Measurements from ENCODE around the gene GFM1. TPM values are rescaled to one million over a fixed set of nuclear protein-coding genes. Genes with fewer than 3 reads are reported as not detected.
A peak's percentile ranks its signal among the peaks of the same experiment; 100 is the strongest.

Gene GFM1
- total and polyA plus RNA-seq, 11 donors: 15.7 to 77.7 (median 49.9) TPM

GRCh38 chr3:158696618-158697017 is 52.3 kb downstream of the GFM1 start:
- Histone ChIP-seq H3K4me3 (no peak overlapping the region), H3K9me3 (no peaks in the 10 kb centered on the region), H3K36me3 (peaks cover 0 to 53% (median 33%) of the 10 kb centered on the region in 9 donors), H3K27me3 (no peaks in the 10 kb centered on the region), H3K27ac (no peak overlapping the region), H3K4me1 (peaks cover 0 to 20% (median 8%) of the 10 kb centered on the region in 12 donors)
- ATAC-seq (no peak), DNase-seq (no peak)
- no peak for TF ChIP-seq POLR2A (IDR thresholded peaks at IDR 0.05)
- TF ChIP-seq CTCF (IDR thresholded peaks at IDR 0.05): no peak
- intact Hi-C loops (cut with DNase I): no loop called here
- WGBS, 4 donors: 46 to 55% (median 49%) methylated on average over 2 of the region's 2 CpGs

GRCh38 chr3:158700559-158700958 is 56.2 kb downstream of the GFM1 start:
- TF ChIP-seq CTCF (IDR thresholded peaks at IDR 0.05): no peak
- TF ChIP-seq POLR2A (IDR thresholded peaks at IDR 0.05): no peak
- ATAC-seq: peak in 1 of 4 donors; percentile 31
- intact Hi-C loops (cut with DNase I): no loop called here
- Histone ChIP-seq H3K27me3 (no peaks in the 10 kb centered on the region), H3K36me3 (peaks cover 0 to 29% (median 3%) of the 10 kb centered on the region in 9 donors), H3K27ac (peak overlapping the region in 1 of 12 donors; percentile 39), H3K4me3 (no peak overlapping the region), H3K4me1 (peaks cover 0 to 34% (median 8%) of the 10 kb centered on the region in 12 donors), H3K9me3 (no peaks in the 10 kb centered on the region)
- no peak for DNase-seq

DNA sequence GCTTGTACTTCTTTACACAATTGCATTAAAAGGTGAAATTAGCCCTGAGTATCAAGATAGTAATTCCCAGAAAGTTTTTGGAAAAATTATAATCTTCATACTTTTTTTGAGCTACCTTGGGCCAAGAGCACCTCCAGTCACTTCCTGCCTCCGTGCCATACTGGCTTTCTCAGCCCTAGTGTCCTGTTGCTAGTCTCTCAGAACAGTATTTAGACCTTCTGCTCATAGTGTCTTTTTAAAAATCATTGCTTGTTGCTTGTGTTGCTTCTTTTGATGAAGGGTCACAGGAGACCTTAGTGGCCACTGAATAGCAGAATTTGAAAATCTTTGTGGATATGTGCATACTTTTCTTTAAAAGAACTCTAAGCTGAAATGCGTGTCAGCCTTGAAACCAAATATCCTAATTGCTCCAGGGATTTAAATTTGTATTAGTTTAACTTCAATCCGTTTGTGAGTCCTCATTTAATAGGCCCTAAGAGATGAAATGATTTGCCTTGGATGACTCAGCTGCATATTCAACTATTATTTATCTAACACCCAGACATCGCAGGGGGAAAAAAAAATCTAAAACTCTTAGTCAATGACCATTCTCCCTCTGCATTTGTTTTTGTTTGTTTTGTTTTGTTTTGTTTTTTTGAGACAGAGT is 57.2 kb downstream of the GFM1 start:
- Histone ChIP-seq H3K9me3 (no peaks in the 10 kb centered on the region), H3K4me3 (no peak overlapping the region), H3K27ac (peak overlapping the region in 1 of 12 donors; percentile 39), H3K36me3 (peaks cover 0 to 27% (median 3%) of the 10 kb centered on the region in 9 donors), H3K4me1 (peaks cover 0 to 34% (median 8%) of the 10 kb centered on the region in 12 donors), H3K27me3 (no peaks in the 10 kb centered on the region)
- WGBS, 4 donors: 88 to 89% (median 88%) methylated on average over 4 of the region's 4 CpGs
- no peak for ATAC-seq
- no peak for TF ChIP-seq POLR2A (IDR thresholded peaks at IDR 0.05)
- TF ChIP-seq CTCF (IDR thresholded peaks at IDR 0.05): no peak
- intact Hi-C loops (cut with DNase I): no loop called here
- DNase-seq: no peak

GRCh38 chr3:158702815-158703481 is 58.6 kb downstream of the GFM1 start:
- ATAC-seq: no peak
- DNase-seq: no peak
- intact Hi-C loops (cut with DNase I): no loop called here
- Histone ChIP-seq H3K36me3 (peaks cover 0 to 33% (median 8%) of the 10 kb centered on the region in 9 donors), H3K27ac (no peak overlapping the region), H3K4me1 (peaks cover 0 to 34% (median 8%) of the 10 kb centered on the region in 12 donors), H3K9me3 (no peaks in the 10 kb centered on the region), H3K4me3 (no peak overlapping the region), H3K27me3 (no peaks in the 10 kb centered on the region)
- WGBS, 4 donors: 66 to 72% (median 69%) methylated on average over 4 of the region's 4 CpGs
- no peak for TF ChIP-seq POLR2A (IDR thresholded peaks at IDR 0.05)
